ENCODE data around the gene TMOD2. TPM values are rescaled to one million over a fixed set of nuclear protein-coding genes. Genes with fewer than 3 reads are reported as not detected.

Gene TMOD2
- total RNA-seq, 2 experiments from 2014 or later, result 10.9 to 12.8 TPM

DNA sequence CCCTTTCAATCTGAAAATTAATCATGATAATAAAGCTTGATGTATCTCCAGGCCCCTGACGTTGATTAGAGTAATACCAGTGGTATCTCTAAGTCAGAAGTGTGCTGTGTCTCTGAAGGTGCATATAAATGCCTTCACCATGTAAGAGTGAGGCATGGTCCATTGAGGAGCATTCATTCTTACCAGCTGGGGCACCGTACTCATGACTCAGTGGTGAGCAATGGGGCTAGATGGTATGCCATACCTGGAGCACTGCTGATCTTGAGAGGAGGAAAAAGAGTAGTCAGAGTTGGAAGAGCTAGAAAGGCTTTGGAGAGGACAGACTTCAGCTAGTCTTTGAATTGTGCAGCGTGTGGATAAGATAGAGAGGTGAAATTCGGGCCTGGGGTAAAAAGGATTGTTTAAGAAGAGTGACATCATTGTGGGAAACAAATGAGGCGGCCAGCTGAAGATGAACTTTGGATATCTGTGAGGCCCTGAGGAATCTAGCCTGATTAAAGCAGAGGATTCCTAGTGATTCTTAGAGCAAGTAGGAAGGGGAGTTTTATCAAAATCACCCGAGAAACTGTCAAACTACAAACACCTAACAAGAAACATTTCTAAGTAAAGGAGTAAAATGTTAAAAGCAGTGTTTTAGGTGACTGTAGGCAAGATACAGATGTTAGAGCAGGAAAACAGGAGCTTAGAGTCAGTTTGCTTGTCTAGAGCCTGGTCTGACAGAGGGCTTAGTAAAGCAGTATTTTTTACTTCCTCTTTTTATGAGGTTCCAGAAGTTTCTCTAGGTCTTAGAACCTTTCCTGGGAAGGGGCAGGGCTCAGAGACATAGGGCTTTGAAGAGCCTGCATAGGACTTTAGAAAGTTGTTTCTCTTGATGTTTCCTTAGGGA is 91.7 kb downstream of the TMOD2 start:
- no peaks in the 10 kb centered on the region for H3K9me3 Mint-ChIP-seq
- H3K4me3 Mint-ChIP-seq, result no peak overlapping the region
- no peaks in the 10 kb centered on the region for H3K27me3 Mint-ChIP-seq
- no peak for DNase-seq
- no peak overlapping the region for H3K27ac Mint-ChIP-seq
- POLR2A ChIA-PET, result no interaction called here
- CTCF ChIA-PET, result interaction anchor here (0.6 to 1.2 kb wide), 3 partner anchors 18 to 216 kb away, joined by 3 read pairs; no protein-coding TSS in a partner anchor
- peaks cover 63% of the 10 kb centered on the region for H3K4me1 Mint-ChIP-seq
- H3K36me3 Mint-ChIP-seq (ENCODE audit: low read depth), result peaks cover 5% of the 10 kb centered on the region

DNA sequence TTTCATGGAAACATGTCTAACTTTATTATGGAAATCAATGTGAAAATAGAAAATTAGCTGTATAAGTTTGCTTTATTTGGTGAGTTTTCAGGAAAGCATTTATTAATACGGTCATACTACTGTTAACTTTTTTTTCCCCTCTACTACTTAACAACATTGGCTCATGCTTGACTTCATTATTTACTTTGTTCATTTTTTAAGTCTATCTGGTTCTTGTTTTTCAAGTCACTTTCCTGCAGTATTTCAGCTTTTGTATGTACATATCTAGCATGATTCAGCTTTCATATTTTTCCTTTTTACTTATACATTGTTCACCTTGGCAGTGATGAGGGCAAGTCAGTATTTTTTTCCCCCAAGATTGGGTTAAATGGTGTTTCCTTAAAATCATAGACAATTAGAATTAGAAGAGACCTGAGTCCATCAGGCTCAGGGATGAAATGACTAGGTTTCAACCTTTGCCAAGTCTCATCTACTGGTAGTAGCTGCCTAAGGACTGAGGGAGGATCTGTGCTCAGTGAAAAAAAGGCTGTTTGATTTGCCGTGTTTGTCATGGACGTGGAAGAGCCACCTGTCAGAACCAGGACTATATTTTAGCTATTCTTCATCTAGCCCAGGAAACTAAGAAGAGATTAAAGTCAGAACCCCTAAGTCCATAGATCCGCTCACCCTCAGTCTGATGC is 93.5 kb downstream of the TMOD2 start:
- no peak for DNase-seq
- ChIA-PET POLR2A (interaction anchor here (0.6 kb wide), 1 partner anchor 10 kb away, joined by 3 read pairs; no protein-coding TSS in a partner anchor), CTCF (interaction anchor here (1.1 to 1.7 kb wide), 3 partner anchors 9 to 29 kb away, joined by 3 to 6 read pairs (median 4); no protein-coding TSS in a partner anchor)
- no peaks in the 10 kb centered on the region for H3K27me3 Mint-ChIP-seq
- peaks cover 2% of the 10 kb centered on the region for H3K9me3 Mint-ChIP-seq
- no peak overlapping the region for H3K4me3 Mint-ChIP-seq
- peaks cover 14% of the 10 kb centered on the region for H3K36me3 Mint-ChIP-seq (ENCODE audit: low read depth)
- no peak overlapping the region for H3K27ac Mint-ChIP-seq
- H3K4me1 Mint-ChIP-seq, result peaks cover 60% of the 10 kb centered on the region

DNA sequence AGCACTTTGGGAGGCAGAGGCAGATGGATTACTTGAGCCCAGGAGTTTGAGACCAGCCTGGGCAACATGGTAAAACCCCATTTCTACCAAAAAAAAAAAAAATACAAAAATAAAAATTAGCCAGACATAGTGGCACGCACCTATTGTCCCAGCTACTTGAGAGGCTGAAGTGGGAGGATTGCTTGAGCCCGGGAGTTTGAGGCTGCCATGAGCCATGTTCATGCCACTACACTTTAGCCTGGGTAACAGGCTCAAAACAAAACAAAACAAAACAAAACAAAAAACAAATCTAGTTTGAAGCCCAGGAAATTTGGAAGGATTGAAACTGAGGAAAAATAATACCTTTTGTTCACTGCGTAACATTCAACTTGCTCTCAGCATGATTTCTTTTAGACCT is 94.7 kb downstream of the TMOD2 start:
- H3K4me3 Mint-ChIP-seq, result no peak overlapping the region
- ChIA-PET CTCF (interaction anchor here (0.7 to 1.7 kb wide), 3 partner anchors 8 to 282 kb away, joined by 3 to 6 read pairs (median 4); no protein-coding TSS in a partner anchor), POLR2A (no interaction called here)
- H3K27ac Mint-ChIP-seq, result no peak overlapping the region
- peaks cover 61% of the 10 kb centered on the region for H3K4me1 Mint-ChIP-seq
- peaks cover 2% of the 10 kb centered on the region for H3K9me3 Mint-ChIP-seq
- DNase-seq, result no peak
- H3K27me3 Mint-ChIP-seq, result no peaks in the 10 kb centered on the region
- H3K36me3 Mint-ChIP-seq (ENCODE audit: low read depth), result peaks cover 21% of the 10 kb centered on the region

DNA sequence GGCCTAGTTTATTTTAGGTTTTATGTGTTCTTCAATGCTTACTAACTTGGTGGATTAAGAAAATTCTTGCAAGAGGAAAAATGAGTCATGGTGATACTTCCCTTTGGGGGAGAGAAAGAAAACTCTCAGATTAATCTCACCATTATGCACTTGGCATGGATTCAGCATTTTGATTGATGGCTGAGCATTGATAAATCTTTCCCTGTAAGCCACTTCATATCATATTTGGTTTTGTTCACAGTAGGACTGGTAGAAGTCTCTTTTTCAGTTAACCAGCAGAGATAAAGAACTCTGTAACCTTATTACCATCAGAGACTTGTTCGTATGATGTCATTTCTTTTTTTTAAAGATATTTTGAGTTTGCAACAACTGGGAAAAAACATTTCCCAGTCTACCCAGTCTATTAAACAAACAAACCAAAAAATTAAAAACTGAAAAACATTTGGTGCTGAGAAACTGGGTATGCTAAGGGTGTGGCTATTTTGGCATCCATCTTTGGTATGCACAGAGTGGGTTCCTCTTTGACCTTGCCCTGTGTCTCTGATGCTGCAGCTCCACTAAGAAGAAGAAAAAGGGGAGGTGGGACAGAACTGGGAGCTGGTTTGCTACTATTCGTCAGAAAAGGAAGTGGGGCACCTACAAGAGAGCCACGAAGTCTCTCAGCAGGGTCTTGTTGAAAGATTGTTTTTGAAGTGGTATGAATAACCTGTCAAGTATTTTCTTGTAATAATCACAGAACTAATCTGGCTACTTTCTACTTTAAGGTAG is 95.2 kb downstream of the TMOD2 start:
- CTCF ChIA-PET, result no interaction called here
- H3K4me3 Mint-ChIP-seq, result no peak overlapping the region

DNA sequence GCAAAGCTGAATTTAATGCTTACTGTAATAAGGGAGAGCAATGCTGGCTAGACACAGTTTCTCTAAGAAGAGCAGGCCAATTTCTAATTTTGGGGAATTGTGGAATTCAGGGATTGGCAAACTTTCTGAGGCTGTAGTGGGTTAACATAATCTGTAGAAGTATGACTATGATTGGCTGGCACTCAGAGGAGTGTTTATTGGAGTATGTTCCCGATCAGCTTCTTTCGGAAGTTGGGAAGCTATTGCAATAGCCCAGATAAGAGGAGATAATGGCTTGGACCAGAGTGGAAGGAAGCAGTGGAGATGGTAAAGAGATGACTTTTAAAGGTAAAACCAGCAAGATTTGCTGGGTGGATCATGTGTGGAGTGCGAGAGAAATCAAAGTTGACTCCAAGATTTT is 97.4 kb downstream of the TMOD2 start:
- H3K36me3 Mint-ChIP-seq (ENCODE audit: low read depth), result peaks cover 17% of the 10 kb centered on the region
- DNase-seq, result no peak
- ChIA-PET CTCF (no interaction called here), POLR2A (no interaction called here)
- peaks cover 2% of the 10 kb centered on the region for H3K9me3 Mint-ChIP-seq
- H3K27me3 Mint-ChIP-seq, result no peaks in the 10 kb centered on the region
- H3K27ac Mint-ChIP-seq, result no peak overlapping the region
- H3K4me1 Mint-ChIP-seq, result peaks cover 44% of the 10 kb centered on the region
- H3K4me3 Mint-ChIP-seq, result no peak overlapping the region

More for the DNA sequence above, 95.2 kb downstream of the TMOD2 start:
- peaks cover 56% of the 10 kb centered on the region for H3K4me1 Mint-ChIP-seq
- peaks cover 18% of the 10 kb centered on the region for H3K36me3 Mint-ChIP-seq (ENCODE audit: low read depth)
- POLR2A ChIA-PET, result no interaction called here
- H3K9me3 Mint-ChIP-seq, result peaks cover 2% of the 10 kb centered on the region
- peak overlapping the region; percentile 32 for H3K27ac Mint-ChIP-seq
- no peaks in the 10 kb centered on the region for H3K27me3 Mint-ChIP-seq
- DNase-seq, result no peak

DNA sequence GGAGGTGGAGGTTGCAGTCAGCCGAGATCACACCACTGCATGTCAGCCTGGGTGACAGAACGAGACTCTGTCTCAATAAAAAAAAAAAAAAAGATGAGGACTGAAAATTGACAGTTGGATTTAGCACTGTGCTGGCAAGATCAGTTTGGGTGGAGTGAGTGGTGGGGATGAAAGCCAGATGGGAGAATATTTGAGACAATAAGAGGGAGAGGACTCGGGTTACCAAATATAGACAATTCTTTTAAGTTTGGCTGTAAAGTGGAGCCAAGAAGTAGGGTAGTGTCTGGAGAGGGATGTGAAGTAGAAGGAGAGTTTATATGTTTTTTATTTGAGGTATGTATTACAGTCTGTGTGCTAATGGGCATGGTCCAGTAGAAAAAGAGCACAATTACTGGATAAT is 98.5 kb downstream of the TMOD2 start:
- peaks cover 17% of the 10 kb centered on the region for H3K36me3 Mint-ChIP-seq (ENCODE audit: low read depth)
- no peak overlapping the region for H3K4me3 Mint-ChIP-seq
- H3K27me3 Mint-ChIP-seq, result no peaks in the 10 kb centered on the region
- CTCF ChIA-PET, result no interaction called here
- no peak for DNase-seq
- no peak overlapping the region for H3K27ac Mint-ChIP-seq
- peaks cover 42% of the 10 kb centered on the region for H3K4me1 Mint-ChIP-seq
- peaks cover 2% of the 10 kb centered on the region for H3K9me3 Mint-ChIP-seq
- POLR2A ChIA-PET, result no interaction called here

DNA sequence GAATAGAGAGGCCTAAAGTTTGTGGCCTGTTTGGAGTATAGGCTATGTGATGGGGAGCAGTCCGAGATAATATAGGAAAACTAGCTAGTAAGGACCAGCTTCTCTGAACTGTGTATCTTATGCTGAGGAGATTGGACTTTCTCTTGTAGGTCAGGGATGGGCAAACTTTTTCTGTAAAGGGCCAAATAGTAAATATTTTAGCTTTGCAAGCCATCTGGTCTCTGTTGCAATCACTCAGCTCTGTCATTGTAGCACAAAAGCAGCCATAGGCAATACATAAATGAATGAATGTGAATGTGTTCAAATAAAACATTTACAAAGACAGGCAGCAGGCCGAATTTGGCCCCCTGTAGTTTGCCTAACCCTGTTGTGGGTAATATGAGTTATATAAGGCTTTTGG is 102.6 kb downstream of the TMOD2 start:
- H3K4me3 Mint-ChIP-seq, result no peak overlapping the region

DNA sequence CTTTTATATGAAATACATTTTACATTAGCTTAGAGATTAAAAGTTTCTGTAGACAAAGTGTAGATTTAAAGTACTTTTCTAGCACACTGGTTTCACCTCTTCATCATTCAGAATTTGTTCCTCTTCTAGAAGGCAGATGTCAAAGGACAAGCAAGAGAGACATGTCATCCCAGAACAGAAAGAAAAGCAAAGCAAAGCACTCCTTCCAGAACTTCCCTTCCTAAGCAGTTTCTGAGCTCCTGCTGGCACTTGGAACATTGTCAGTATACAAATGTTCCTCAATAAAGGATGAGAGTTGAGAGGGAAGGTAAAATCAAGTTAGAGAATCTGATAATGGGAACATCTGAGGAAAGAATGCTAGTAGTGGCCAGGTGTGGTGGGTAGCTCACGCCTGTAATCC is 104.2 kb downstream of the TMOD2 start:
- no peak for DNase-seq
- ChIA-PET POLR2A (no interaction called here), CTCF (interaction anchor here (1.1 to 1.8 kb wide), 2 partner anchors 17 to 20 kb away, joined by 3 to 5 read pairs; no protein-coding TSS in a partner anchor)
- H3K27ac Mint-ChIP-seq, result no peak overlapping the region
- H3K4me1 Mint-ChIP-seq, result peaks cover 30% of the 10 kb centered on the region
- H3K4me3 Mint-ChIP-seq, result no peak overlapping the region
- no peaks in the 10 kb centered on the region for H3K27me3 Mint-ChIP-seq
- H3K36me3 Mint-ChIP-seq (ENCODE audit: low read depth), result peaks cover 15% of the 10 kb centered on the region
- H3K9me3 Mint-ChIP-seq, result peaks cover 8% of the 10 kb centered on the region

More for the DNA sequence above, 102.6 kb downstream of the TMOD2 start:
- Mint-ChIP-seq H3K36me3 (ENCODE audit: low read depth) (peaks cover 12% of the 10 kb centered on the region), H3K4me1 (peaks cover 27% of the 10 kb centered on the region), H3K27ac (no peak overlapping the region), H3K9me3 (peaks cover 3% of the 10 kb centered on the region), H3K27me3 (no peaks in the 10 kb centered on the region)
- POLR2A ChIA-PET, result interaction anchor here (0.7 kb wide), 1 partner anchor 9 kb away, joined by 3 read pairs; no protein-coding TSS in a partner anchor
- no peak for DNase-seq
- CTCF ChIA-PET, result interaction anchor here (0.6 to 1.6 kb wide), 3 partner anchors 9 to 75 kb away, joined by 4 to 6 read pairs (median 5); no protein-coding TSS in a partner anchor

DNA sequence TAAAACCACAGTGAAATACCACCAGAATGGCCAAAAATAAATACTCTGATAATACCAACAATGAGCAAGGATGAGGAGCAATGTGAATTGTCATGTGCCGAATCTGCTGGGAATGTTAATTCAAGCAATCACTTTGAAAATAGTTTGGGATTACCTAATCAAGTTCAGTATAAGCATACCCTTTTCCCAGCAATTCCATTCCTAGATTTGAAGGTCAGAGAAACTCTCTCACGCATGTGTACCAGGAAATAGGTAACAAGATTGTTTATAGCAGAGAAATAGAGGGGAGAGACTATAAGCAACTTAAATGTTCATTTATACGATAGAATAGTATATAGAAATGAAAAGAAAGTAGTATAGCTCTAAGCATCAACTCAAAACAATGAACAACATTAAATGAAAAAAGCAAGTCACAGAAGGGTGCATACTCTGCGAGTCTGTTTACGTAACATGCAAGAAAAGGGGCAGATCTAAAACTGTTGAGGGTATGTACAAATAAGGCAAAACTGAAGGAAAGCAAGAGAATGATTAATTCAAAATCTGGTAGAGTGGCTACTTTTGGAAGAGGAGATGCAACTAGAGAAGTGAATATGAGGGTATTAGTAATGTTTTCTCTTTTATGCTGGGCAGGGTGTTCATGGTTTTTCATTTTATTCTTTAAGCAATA is 105.5 kb downstream of the TMOD2 start:
- Mint-ChIP-seq H3K4me3 (no peak overlapping the region), H3K36me3 (ENCODE audit: low read depth) (peaks cover 14% of the 10 kb centered on the region), H3K4me1 (peaks cover 38% of the 10 kb centered on the region), H3K27me3 (no peaks in the 10 kb centered on the region), H3K9me3 (peaks cover 8% of the 10 kb centered on the region), H3K27ac (no peak overlapping the region)
- ChIA-PET CTCF (interaction anchor here (1.8 kb wide), 1 partner anchor 15 kb away, joined by 5 read pairs; no protein-coding TSS in a partner anchor), POLR2A (no interaction called here)
- DNase-seq, result no peak

DNA sequence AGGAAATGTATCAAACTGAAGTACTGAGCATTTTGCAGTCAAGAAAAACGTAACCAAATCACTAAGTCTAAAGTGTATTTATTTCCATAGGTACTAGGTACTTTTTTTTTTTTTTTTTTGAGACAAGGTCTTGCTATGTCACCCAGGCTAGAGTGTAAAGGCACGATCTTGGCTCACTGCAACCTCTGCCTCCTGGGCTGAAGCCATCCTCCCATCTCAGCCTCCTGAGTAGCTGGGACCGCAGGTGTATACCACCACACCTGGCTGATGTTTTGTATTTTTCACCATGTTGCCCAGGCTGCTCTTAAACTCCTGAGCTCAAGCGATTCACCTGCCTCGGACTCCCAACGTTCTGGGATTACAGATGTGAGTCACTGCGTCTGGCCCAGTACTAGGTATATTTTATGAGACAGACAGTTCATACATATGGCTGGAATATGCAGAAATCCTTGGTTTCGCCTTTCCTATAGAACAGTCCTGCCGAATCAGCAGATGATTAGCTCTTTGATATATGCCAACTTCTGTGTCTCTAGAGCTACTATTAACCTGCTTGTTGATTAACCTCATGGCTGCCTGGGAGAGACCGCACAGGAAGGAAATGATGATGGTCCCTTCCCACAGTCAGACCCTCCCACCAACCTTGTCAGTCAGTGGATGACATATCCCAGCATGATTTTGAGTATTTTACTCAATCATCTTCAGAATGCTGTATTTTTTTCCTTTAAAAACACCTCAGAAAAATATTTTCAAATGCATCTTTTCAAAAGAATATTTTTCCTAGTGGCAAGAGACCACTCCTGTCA is 110.4 kb downstream of the TMOD2 start:
- Mint-ChIP-seq H3K4me3 (peak overlapping the region; percentile 55), H3K27ac (peak overlapping the region; percentile 85), H3K27me3 (no peaks in the 10 kb centered on the region), H3K36me3 (ENCODE audit: low read depth) (peaks cover 53% of the 10 kb centered on the region), H3K4me1 (peaks cover 60% of the 10 kb centered on the region), H3K9me3 (peaks cover 8% of the 10 kb centered on the region)
- DNase-seq, result peak; percentile 80
- ChIA-PET CTCF (interaction anchor here (0.5 to 1.3 kb wide), 5 partner anchors 10 to 64 kb away, joined by 3 to 5 read pairs (median 4); no protein-coding TSS in a partner anchor), POLR2A (no interaction called here)

DNA sequence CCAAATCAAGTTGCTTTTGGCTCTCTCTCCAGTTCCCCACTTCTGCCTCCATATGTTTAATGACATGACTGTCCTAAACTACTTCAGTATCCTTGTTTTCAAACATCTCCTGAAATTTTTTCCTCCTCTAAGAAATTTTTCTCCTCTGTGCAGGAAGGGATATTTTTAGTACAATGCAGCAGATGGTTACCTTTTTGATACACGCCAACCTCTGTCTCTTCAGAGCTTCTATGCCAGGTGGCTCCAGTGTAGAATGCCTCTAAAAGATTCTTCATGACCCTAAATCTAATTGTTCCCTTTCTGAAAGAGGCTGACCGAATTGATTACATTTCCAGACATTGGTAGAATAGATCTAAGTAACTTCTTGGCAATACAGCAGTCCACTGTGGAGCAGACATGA is 111.7 kb downstream of the TMOD2 start:
- ChIA-PET POLR2A (no interaction called here), CTCF (interaction anchor here (1.0 kb wide), 1 partner anchor 18 kb away, joined by 4 read pairs; no protein-coding TSS in a partner anchor)
- Mint-ChIP-seq H3K4me1 (peaks cover 59% of the 10 kb centered on the region), H3K27me3 (no peaks in the 10 kb centered on the region), H3K4me3 (no peak overlapping the region), H3K36me3 (ENCODE audit: low read depth) (peaks cover 57% of the 10 kb centered on the region), H3K27ac (peak overlapping the region; percentile 39), H3K9me3 (peaks cover 8% of the 10 kb centered on the region)
- DNase-seq, result no peak
